Measurements from ENCODE around the gene KCNH2.

KCNH2 gene

DNA sequence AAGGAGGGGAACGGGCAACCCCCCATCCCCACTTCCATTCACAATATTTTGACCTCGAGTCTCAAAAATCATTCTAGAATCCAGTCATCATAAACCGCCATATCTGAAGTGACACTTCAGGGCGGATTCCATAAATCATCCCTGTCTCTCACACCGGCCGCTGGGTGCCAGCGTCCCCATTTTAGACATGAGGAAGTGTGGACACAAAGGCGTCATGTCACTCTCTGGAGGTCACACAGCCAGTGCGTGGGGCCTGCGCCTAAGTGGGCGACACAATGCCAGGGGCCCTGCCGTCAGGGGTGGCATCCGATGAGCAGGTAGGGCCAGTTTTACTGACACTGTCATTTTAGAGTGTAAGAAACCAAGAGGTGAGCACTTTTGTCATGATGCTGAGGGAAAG, 19.5 kb downstream of the KCNH2 start:
- DNase-seq: no peak

GRCh38 chr7:150958062-150958552, 20.0 kb downstream of the KCNH2 start:
- no peak for DNase-seq

DNA sequence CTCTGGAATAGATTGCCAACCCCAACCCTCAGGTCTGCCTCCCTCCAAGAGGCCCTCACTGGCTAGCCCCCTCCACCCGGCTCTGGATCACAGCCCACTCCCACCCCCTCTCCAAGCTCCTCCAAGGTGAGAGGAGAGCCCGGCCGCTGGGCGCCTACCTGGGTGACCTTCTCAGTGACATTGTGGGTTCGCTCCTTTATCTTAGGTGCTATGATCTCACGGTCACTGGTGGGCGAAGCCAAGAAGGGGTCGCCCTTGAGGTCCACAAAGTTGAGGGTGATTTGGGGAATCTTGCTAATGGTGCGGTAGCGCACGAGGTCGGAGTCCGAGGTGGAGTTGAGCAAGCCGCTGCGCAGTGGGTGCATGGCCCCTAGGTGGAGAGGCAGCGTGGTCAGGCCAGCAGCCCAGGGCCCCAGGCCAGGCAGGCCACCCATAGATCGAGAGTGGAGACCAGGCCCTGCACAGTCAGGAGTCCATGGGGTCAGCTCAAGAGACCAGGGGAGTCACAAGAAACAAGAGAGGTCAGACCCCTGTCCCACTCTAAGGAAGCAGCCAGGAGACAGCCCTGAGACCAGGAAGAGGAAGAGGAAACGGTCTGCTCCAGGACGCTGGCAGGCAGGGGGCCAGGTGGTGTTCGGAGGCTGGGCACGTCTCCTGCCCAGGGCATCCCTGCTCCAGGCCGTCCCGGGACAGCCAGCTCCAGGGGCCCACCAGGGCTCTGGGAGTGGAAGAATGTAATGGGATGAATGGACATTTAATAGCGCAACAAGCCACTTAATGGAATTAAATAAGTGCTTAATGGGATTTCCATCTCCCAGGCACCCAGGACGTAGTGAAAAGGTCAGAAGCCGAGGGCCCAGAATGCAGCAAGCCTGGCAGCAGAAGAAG, 20.7 kb downstream of the KCNH2 start:
- DNase-seq: no peak

GRCh38 chr7:150956395-150957132, 21.6 kb downstream of the KCNH2 start:
- DNase-seq: no peak

GRCh38 chr7:150955519-150956394, 22.4 kb downstream of the KCNH2 start:
- no peak for DNase-seq

DNA sequence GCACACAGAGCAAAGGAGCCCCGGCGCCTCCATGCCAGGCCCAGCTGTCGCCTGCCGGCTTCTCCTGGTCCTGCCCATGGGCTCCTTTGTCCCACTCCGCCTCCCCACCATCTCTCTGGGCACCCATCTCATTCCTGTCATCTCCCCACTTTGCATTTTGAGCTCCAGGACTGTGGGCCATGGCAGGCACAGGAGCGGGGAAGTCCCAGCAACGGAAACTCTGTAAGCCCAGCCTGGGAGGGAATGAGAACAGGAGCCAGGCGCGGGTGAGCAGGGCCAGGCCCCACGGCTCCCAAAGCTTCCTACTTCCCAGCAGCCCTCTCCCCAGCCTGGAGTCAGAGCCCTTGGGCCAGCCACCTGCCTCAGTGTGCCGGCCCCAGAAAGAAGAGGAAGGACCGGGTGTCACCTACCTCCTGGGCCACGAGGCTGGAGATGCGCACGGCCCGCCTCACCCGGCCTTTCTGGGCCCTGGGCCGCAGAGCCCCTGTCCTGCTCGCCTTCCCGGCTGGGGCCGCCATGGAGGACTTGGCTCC, 23.1 kb downstream of the KCNH2 start:
- no peak for DNase-seq

- DNase-seq: no peak
Measured at GRCh38 chr7:150954201-150954985, 23.7 kb downstream of the KCNH2 start.

GRCh38 chr7:150953061-150953997, 24.8 kb downstream of the KCNH2 start:
- DNase-seq: no peak

- no peak for DNase-seq
Measured at GRCh38 chr7:150952331-150953050, 25.6 kb downstream of the KCNH2 start.

GRCh38 chr7:150951521-150951920, 26.6 kb downstream of the KCNH2 start:
- DNase-seq: no peak

DNA sequence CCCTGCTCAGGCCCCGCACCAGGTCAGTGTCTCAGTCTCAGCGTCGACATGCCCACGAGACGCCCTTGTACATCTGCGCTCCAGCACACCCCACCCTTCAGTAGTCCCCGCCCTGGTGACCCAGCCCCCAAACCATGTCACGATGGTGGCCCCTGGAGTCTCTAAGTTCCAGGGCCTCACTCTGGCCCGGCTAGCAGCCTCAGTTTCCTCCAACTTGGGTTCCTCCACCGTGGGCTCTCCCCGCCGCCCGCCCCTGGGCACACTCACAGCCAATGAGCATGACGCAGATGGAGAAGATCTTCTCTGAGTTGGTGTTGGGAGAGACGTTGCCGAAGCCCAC, 27.0 kb downstream of the KCNH2 start:
- no peak for DNase-seq

DNA sequence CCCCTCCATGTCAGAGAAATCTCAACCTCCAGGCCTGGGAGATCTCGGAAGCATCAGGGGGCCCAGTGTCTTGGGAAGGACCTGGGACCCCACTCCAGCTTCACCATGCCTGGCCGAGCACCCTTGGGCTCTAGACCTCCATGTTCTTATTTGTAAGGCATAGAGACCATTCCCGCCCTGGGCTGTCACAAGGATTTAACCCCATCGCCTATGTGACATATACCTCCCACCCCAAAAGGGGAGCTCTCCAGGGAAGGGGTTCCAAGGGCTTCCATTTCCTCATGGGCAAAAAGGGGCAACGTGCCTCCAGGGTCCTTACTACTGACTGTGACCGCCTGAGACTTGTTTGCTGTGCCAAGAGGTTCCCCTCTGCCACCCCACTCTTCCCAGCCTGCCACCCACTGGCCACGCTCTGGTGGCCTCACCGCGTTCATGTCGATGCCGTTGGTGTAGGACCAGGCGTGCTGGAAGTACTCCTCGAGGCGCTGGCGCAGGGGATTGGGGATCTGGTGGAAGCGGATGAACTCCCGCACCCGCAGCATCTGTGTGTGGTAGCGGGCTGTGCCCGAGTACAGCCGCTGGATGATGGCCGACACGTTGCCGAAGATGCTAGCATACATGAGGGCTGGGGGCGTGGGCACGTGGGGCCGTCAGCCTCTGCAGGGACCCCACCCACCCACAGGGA, 27.5 kb downstream of the KCNH2 start:
- no peak for DNase-seq

- DNase-seq: no peak
Measured at GRCh38 chr7:150949971-150950491, 28.1 kb downstream of the KCNH2 start.

DNA sequence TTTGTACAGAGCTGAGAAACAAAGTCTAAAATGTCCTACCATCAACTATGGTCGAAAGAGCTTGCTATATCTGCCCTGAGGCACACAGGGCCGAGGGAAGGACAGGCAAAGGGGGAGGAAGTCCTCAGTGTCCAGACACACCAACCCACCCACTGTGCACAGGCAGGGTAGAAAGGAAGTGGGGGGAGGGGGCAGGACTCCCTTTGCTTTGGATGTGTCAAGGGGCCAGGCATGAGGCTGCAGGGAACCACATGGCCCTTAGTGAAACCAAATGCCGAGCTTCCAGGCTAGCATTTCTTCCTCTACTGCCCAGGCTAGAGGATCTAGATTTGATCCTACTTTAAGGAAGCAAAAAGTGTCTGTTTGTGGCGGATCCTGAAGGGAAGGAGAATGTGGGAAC, 28.6 kb downstream of the KCNH2 start:
- DNase-seq: no peak

GRCh38 chr7:150948791-150949251, 29.3 kb downstream of the KCNH2 start:
- DNase-seq: no peak

- no peak for DNase-seq
Measured at GRCh38 chr7:150947761-150948651, 30.1 kb downstream of the KCNH2 start.

- no peak for DNase-seq
Measured at GRCh38 chr7:150947241-150947745, 30.8 kb downstream of the KCNH2 start.
